ENCODE measurements around the gene CUX1. TPM values are rescaled to one million over a fixed set of nuclear protein-coding genes. Genes with fewer than 3 reads are reported as not detected.

The CUX1 gene
- total RNA-seq, 1 experiment from 2014 or later, result 53.5 TPM

DNA sequence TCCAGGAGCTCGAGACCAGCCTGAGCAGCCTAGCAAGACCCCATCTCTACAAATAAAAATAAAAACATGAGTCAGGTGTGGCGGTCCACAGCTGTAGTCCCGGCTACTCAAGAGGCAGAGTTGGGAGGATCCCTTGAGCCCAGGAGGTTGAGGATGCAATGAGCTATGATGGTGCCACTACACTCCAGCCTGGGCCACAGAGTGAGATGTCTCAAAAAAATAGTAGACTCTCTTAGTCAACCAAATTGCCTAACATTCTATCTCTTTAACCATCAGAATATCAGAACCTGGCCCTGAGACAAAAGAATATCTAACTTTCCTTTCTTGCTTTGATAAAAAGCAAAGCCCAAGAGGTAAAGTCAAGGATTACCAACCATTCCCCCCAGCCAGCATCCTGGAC is 35.0 kb upstream of the CUX1 start:
- Histone ChIP-seq H3K79me1 (ENCODE audit: insufficient read depth, low read depth, low read length, poor library complexity, severe bottlenecking) (no peaks in the 10 kb centered on the region), H4K8ac (replicated peaks; ENCODE audit: insufficient read length, low read depth, low read length) (no peak overlapping the region), H3K4me2 (ENCODE audit: insufficient read depth, insufficient read length, low read length) (no peak overlapping the region), H2BK5ac (ENCODE audit: insufficient read length, low read length) (no peak overlapping the region), H4K91ac (ENCODE audit: insufficient read length, low read depth, low read length) (no peak overlapping the region), H3K23ac (ENCODE audit: insufficient read length, low read depth, low read length) (no peak overlapping the region), H3K79me2 (ENCODE audit: insufficient read depth, low read length) (no peaks in the 10 kb centered on the region), H2BK20ac (ENCODE audit: low read depth, low read length, poor library complexity, severe bottlenecking) (no peak overlapping the region), H3K4me1 (ENCODE audit: insufficient read depth, low read length) (no peaks in the 10 kb centered on the region), H3K56ac (ENCODE audit: insufficient read length, low read depth, low read length) (no peak overlapping the region), H4K20me1 (ENCODE audit: control insufficient read depth, insufficient read depth, insufficient read length) (no peaks in the 10 kb centered on the region), H3K9me3 (ENCODE audit: control insufficient read depth, low read depth, low read length) (no peaks in the 10 kb centered on the region), H3K4ac (ENCODE audit: low read depth, low read length) (no peak overlapping the region), H2AK5ac (ENCODE audit: insufficient read length, low read length) (no peak overlapping the region), H3K27me3 (ENCODE audit: insufficient read depth, low read length) (no peaks in the 10 kb centered on the region), H2AFZ (ENCODE audit: low read length) (no peak overlapping the region), H3K18ac (ENCODE audit: insufficient read length, low read depth, low read length) (no peak overlapping the region), H2BK12ac (ENCODE audit: insufficient read length, low read depth, low read length) (no peak overlapping the region), H3K27ac (ENCODE audit: insufficient read length, low read depth, low read length) (no peak overlapping the region), H2BK120ac (ENCODE audit: low read depth, low read length, poor library complexity, severe bottlenecking) (no peak overlapping the region), H3K23me2 (ENCODE audit: insufficient read length, low read depth, low read length, poor library complexity, severe bottlenecking) (no peaks in the 10 kb centered on the region), H2BK15ac (ENCODE audit: low read depth, low read length) (no peak overlapping the region), H4K5ac (ENCODE audit: insufficient read length, low read depth, low read length) (no peak overlapping the region), H3T11ph (ENCODE audit: low read length) (no peak overlapping the region), H3K9ac (ENCODE audit: extremely low read depth, insufficient read length, low read length) (no peak overlapping the region), H3K14ac (ENCODE audit: insufficient read depth, low read length) (no peak overlapping the region)
- no peak overlapping the region for H3K4me3 Mint-ChIP-seq
- H3K27ac Mint-ChIP-seq, result no peak overlapping the region
- no peaks in the 10 kb centered on the region for H3K9me3 Mint-ChIP-seq
- no peaks in the 10 kb centered on the region for H3K36me3 Mint-ChIP-seq (ENCODE audit: insufficient read depth in 1 of 3, low read depth in 3 of 3)
- no CpG with 5 or more reads among the region's 3 CpGs for WGBS (ENCODE audit: extremely low coverage, insufficient read length, low lambda C conversion rate)
- 0 out of 4 replicates have a peak, but pooled peaks cover 0 to 5% of the 10 kb centered on the region in 2 experiments for H3K4me1 Mint-ChIP-seq
- DNase-seq, result no peak
- TF ChIP-seq, protein P1, sequence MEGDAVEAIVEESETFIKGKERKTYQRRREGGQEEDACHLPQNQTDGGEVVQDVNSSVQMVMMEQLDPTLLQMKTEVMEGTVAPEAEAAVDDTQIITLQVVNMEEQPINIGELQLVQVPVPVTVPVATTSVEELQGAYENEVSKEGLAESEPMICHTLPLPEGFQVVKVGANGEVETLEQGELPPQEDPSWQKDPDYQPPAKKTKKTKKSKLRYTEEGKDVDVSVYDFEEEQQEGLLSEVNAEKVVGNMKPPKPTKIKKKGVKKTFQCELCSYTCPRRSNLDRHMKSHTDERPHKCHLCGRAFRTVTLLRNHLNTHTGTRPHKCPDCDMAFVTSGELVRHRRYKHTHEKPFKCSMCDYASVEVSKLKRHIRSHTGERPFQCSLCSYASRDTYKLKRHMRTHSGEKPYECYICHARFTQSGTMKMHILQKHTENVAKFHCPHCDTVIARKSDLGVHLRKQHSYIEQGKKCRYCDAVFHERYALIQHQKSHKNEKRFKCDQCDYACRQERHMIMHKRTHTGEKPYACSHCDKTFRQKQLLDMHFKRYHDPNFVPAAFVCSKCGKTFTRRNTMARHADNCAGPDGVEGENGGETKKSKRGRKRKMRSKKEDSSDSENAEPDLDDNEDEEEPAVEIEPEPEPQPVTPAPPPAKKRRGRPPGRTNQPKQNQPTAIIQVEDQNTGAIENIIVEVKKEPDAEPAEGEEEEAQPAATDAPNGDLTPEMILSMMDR (conservative IDR thresholded peaks at IDR 0.05), result no peak
- peaks cover 20% of the 10 kb centered on the region for H3K27me3 Mint-ChIP-seq (ENCODE audit: low read depth)

All from H9 (cell line).